BJ (cell line): ENCODE data around the gene CGGBP1. TPM values are rescaled to one million over a fixed set of nuclear protein-coding genes. Genes with fewer than 3 reads are reported as not detected.

Experiments used
- CTCF ChIA-PET: fragments of 350-600 bp; formaldehyde crosslinking; extraction: SDS; loops from one replicate; lab custom pipeline; 2021; ENCODE audit warnings: antibody characterized with exemption, inconsistent platforms; lab: Yijun Ruan, JAX
- POLR2A ChIA-PET: fragments of 300-600 bp; sonication (Branson Sonifier 250); formaldehyde crosslinking; extraction: SDS; loops from one replicate; lab custom pipeline; 2021; ENCODE audit warnings: antibody characterized with exemption; lab: Charles Lee
- DNase-seq: peaks from one replicate; pipeline ENCODE4 v3.0.0-alpha.2; 2011; ENCODE audit warnings: low read depth
- H3K27me3 ChIP-seq: 2 replicates; pipeline ENCODE4 v1.6.0; 2011; ENCODE audit warnings: low read length; ENCODE audit not compliant: control insufficient read depth, insufficient read depth
- H3K36me3 ChIP-seq: 2 replicates; pipeline ENCODE4 v1.5.1; 2011; ENCODE audit warnings: low read length; ENCODE audit not compliant: control insufficient read depth, insufficient read depth
- H3K4me3 ChIP-seq: 2 replicates; pipeline ENCODE4 v1.5.1; 2011; ENCODE audit warnings: low read depth, mild to moderate bottlenecking, control low read depth, low read length
- CTCF ChIP-seq: IDR thresholded peaks from 2 replicates; pipeline ENCODE4 v1.5.1; 2011; ENCODE audit warnings: low read depth, mild to moderate bottlenecking, control low read depth, inconsistent platforms, low read length, moderate library complexity; ENCODE audit not compliant: insufficient read depth
- polyA plus RNA-seq: library from polyadenylated mRNA; depleted of rRNA; stranded (reverse); fragments of >200 nt; gene quantifications from 2 replicates; pipeline ENCODE4 v1.2.3, GENCODE V29; 2011

The CGGBP1 gene
- polyA plus RNA-seq, 1 experiment, result 52.3 TPM

- no peak for TF ChIP-seq CTCF
- Histone ChIP-seq H3K36me3 (no peaks in the 10 kb centered on the region; the same call in 1 of the 2 replicates), H3K27me3 (no peaks in the 10 kb centered on the region), H3K4me3 (no peak overlapping the region)
- ChIA-PET CTCF (interaction anchor here (0.7 kb wide), 1 partner anchor 23 kb away, joined by 4 read pairs; no protein-coding TSS in a partner anchor), POLR2A (interaction anchor here (0.6 kb wide), 1 partner anchor 1879 kb away, joined by 3 read pairs; no protein-coding TSS in a partner anchor)
- DNase-seq, result no peak
Observed at GRCh38 chr3:88090681-88091080, 31.9 kb upstream of the CGGBP1 start.

GRCh38 chr3:88084097-88084501 lies 25.3 kb upstream of the CGGBP1 start:
- CTCF ChIA-PET, result interaction anchor here (1.3 kb wide), 1 partner anchor 12 kb away, joined by 3 read pairs; no protein-coding TSS in a partner anchor
- Histone ChIP-seq H3K27me3 (no peaks in the 10 kb centered on the region), H3K36me3 (no peaks in the 10 kb centered on the region), H3K4me3 (no peak overlapping the region)
- no peak for TF ChIP-seq CTCF
- POLR2A ChIA-PET, result no interaction called here
- DNase-seq, result no peak

- no peak for TF ChIP-seq CTCF
- no peak for DNase-seq
- Histone ChIP-seq H3K4me3 (no peak overlapping the region), H3K36me3 (no peaks in the 10 kb centered on the region), H3K27me3 (no peaks in the 10 kb centered on the region)
- ChIA-PET CTCF (no interaction called here), POLR2A (no interaction called here)
Observed at GRCh38 chr3:88082854-88083253, 24.0 kb upstream of the CGGBP1 start.

GRCh38 chr3:88078932-88079331 lies 20.1 kb upstream of the CGGBP1 start:
- ChIA-PET CTCF (interaction anchor here (0.6 to 1.6 kb wide), 2 partner anchors 10 to 208 kb away, joined by 3 read pairs; no protein-coding TSS in a partner anchor), POLR2A (no interaction called here)
- Histone ChIP-seq H3K4me3 (no peak overlapping the region), H3K27me3 (no peaks in the 10 kb centered on the region), H3K36me3 (no peaks in the 10 kb centered on the region)
- DNase-seq, result no peak
- TF ChIP-seq CTCF, result no peak

- Histone ChIP-seq H3K4me3 (no peak overlapping the region), H3K27me3 (no peaks in the 10 kb centered on the region), H3K36me3 (no peaks in the 10 kb centered on the region)
- no peak for DNase-seq
- CTCF ChIA-PET, result no interaction called here
- POLR2A ChIA-PET, result no interaction called here
- no peak for TF ChIP-seq CTCF
Observed at GRCh38 chr3:88076712-88077111, 17.9 kb upstream of the CGGBP1 start.
